GM12878 (cell line): Measurements from ENCODE around the gene TCN1. TPM values are rescaled to one million over a fixed set of nuclear protein-coding genes. Genes with fewer than 3 reads are reported as not detected.
A peak's percentile ranks its signal among the peaks of the same experiment; 100 is the strongest.

Experiments used
- ATF3 ChIP-seq: IDR thresholded peaks from 2 replicates; pipeline ENCODE4 v1.6.1; 2011; ENCODE audit warnings: low read depth, mild to moderate bottlenecking, low read length, moderate library complexity, borderline replicate concordance; ENCODE audit errors: extremely low read depth
- E2F4 ChIP-seq: IDR thresholded peaks from 2 replicates; pipeline ENCODE4 v1.6.1; 2012; ENCODE audit warnings: low read depth, low read length, improper control_type of control experiment
- EED ChIP-seq: sonication (generic); IDR thresholded peaks from 2 replicates; pipeline ENCODE4 v1.6.1; 2016; ENCODE audit warnings: antibody characterized with exemption, low read depth
- FOS ChIP-seq: IDR thresholded peaks from 3 replicates; pipeline ENCODE4 v1.6.1; 2011; ENCODE audit warnings: borderline replicate concordance; ENCODE audit not compliant: insufficient read length; ENCODE audit errors: extremely low read depth
- JUNB ChIP-seq: IDR thresholded peaks from 2 replicates; pipeline ENCODE4 v1.6.1; 2016; ENCODE audit warnings: antibody characterized with exemption, mild to moderate bottlenecking
- MEF2B ChIP-seq: fragments of 450-650 bp; IDR thresholded peaks from 2 replicates; pipeline ENCODE4 v1.6.1; 2018; ENCODE audit warnings: mild to moderate bottlenecking, moderate library complexity; ENCODE audit not compliant: partially characterized antibody, poor library complexity, severe bottlenecking
- PRDM15 ChIP-seq: fragments of 450-650 bp; formaldehyde crosslinking; IDR thresholded peaks from 2 replicates; pipeline ENCODE4 v1.4.0; 2020; ENCODE audit warnings: mild to moderate bottlenecking, moderate library complexity
- RB1 ChIP-seq: fragments of 450-650 bp; formaldehyde crosslinking; IDR thresholded peaks from 2 replicates; pipeline ENCODE4 v1.6.1; 2017; ENCODE audit warnings: mild to moderate bottlenecking, borderline replicate concordance
- SIX5 ChIP-seq: IDR thresholded peaks from 2 replicates; pipeline ENCODE4 v1.6.1; 2011; ENCODE audit warnings: mild to moderate bottlenecking, low read depth, low read length, moderate library complexity; ENCODE audit not compliant: severe bottlenecking
- SREBF2 ChIP-seq: IDR thresholded peaks from 2 replicates; pipeline ENCODE4 v1.6.1; 2012; ENCODE audit warnings: mild to moderate bottlenecking, low read length
- STAT3 ChIP-seq: IDR thresholded peaks from 2 replicates; pipeline ENCODE4 v1.6.1; 2011; ENCODE audit warnings: low read depth, low read length, improper control_type of control experiment
- TCF12 ChIP-seq: IDR thresholded peaks from 2 replicates; pipeline ENCODE4 v1.6.1; 2011; ENCODE audit warnings: low read depth, mild to moderate bottlenecking, low read length
- WRNIP1 ChIP-seq: IDR thresholded peaks from 2 replicates; pipeline ENCODE4 v1.6.1; 2011; ENCODE audit warnings: low read depth, low read length, improper control_type of control experiment, borderline replicate concordance
- YBX1 ChIP-seq: fragments of 450-650 bp; IDR thresholded peaks from 2 replicates; pipeline ENCODE4 v1.6.1; 2016; ENCODE audit warnings: antibody characterized with exemption
- ZBTB11 ChIP-seq: fragments of 450-650 bp; formaldehyde crosslinking; IDR thresholded peaks from 2 replicates; pipeline ENCODE4 v1.5.0; 2022; ENCODE audit warnings: mild to moderate bottlenecking, missing genetic modification characterization
- ZBTB4 ChIP-seq: fragments of 450-650 bp; formaldehyde crosslinking; IDR thresholded peaks from 2 replicates; pipeline ENCODE4 v1.4.0; 2022; ENCODE audit warnings: mild to moderate bottlenecking, moderate library complexity
- ZNF384 ChIP-seq: IDR thresholded peaks from 2 replicates; pipeline ENCODE4 v1.6.1; 2012; ENCODE audit warnings: low read depth, mild to moderate bottlenecking, low read length, improper control_type of control experiment, borderline replicate concordance
- polyA plus RNA-seq, 11 experiments: library from polyadenylated mRNA; depleted of rRNA in 4 of 11; unstranded in 6 of 11; stranded (reverse) in 5 of 11; fragments of >200 nt; fragmentation: Nextera tagmentation in 4 of 11; fragmentation: Illumina TruSeq in 1 of 11; extraction: Ambion mirVana in 4 of 11; extraction: Trizol in 1 of 11; gene quantifications; 1 replicate in 1 of 11; 2 replicates in 10 of 11; pipeline versions ENCODE4 v1.2.1 to v1.2.3, GENCODE V29; 2011 to 2016; ENCODE audit warnings: inconsistent platforms in 2 of 11, missing spikeins in 2 of 11, low read depth in 1 of 11
- total RNA-seq, 4 experiments: library from RNA; depleted of rRNA in 3 of 4; stranded (reverse); fragments of >200 nt in 3 of 4; fragmentation: Illumina TruSeq in 1 of 4; extraction: Trizol in 1 of 4; gene quantifications; 2 replicates each; pipeline versions ENCODE4 v1.2.1 to v1.2.3, GENCODE V29; 2013 to 2021

The TCN1 gene
- total and polyA plus RNA-seq, 10 of the 15 experiments (the other 5 are each of a cell fraction or from before 2014, with no cell fraction given), result not detected

GRCh38 chr11:59810189-59810910, 55.9 kb downstream of the TCN1 start, which contains the start of gene MRPL16 (continued):
- TF ChIP-seq EED, result 0 out of 2 replicates have a peak, but pooled peaks have one; percentile 37
- no peak for TF ChIP-seq JUNB
- no peak for TF ChIP-seq PRDM15 (CRISPR knock-in tag)
- TF ChIP-seq ZBTB11 (CRISPR knock-in tag), result peak; percentile 96
- TF ChIP-seq ZNF384, result no peak
- TF ChIP-seq STAT3, result no peak
- no peak for TF ChIP-seq ATF3
- TF ChIP-seq YBX1, result no peak
- no peak for TF ChIP-seq FOS
- TF ChIP-seq MEF2B, result peak; percentile 30
- no peak for TF ChIP-seq E2F4
- TF ChIP-seq SREBF2, result peak; percentile 71
- peak; percentile 74 for TF ChIP-seq SIX5
- no peak for TF ChIP-seq ZBTB4 (CRISPR knock-in tag)
- TF ChIP-seq RB1, result peak; percentile 91
- TF ChIP-seq WRNIP1, result 0 out of 2 replicates have a peak, but pooled peaks have one; percentile 66
- no peak; the same call in 1 of the 2 replicates for TF ChIP-seq TCF12
